Fibroblast of lung (primary cell): ENCODE results near the gene GSG1L2.

Source experiments
- CTCF ChIP-seq, 2 donors: IDR thresholded peaks in 1 of 2; conservative IDR thresholded peaks in 1 of 2; 1 replicate in 1 of 2; 2 replicates in 1 of 2; pipeline ENCODE4 v1.5.1; 2011 to 2012; ENCODE audit warnings: low read length in 2 of 2, control low read depth in 1 of 2, inconsistent platforms in 1 of 2, low read depth in 1 of 2, mild to moderate bottlenecking in 1 of 2
- EZH2 ChIP-seq: IDR thresholded peaks from 2 replicates; pipeline ENCODE4 v1.5.1; 2012; ENCODE audit warnings: low read length, control low read depth, mild to moderate bottlenecking; ENCODE audit errors: missing control alignments

- TF ChIP-seq CTCF (conservative IDR thresholded peaks at IDR 0.05 in 1 of 2, IDR thresholded peaks at IDR 0.05 in 1 of 2; ENCODE audit: low read depth in 1 of 2, low read length in 2 of 2) (no peak), EZH2 (no peak)
Observed at GRCh38 chr17:9817086-9817485, 4.8 kb downstream of the GSG1L2 start.
